ENCODE data around the gene SP5. TPM values are rescaled to one million over a fixed set of nuclear protein-coding genes. Genes with fewer than 3 reads are reported as not detected.
"Not testable (repeated sequence)": the region's sequence is repeated elsewhere in the genome, so short reads cannot be mapped to it uniquely, and the experiment has no call there.

SP5 gene
- total and polyA plus RNA-seq, 5 donors, result 0.94 TPM; not detected in 4

GRCh38 chr2:170740660-170741059 is 25.5 kb downstream of the SP5 start:
- H3K27me3 ChIP-seq (ENCODE audit: control insufficient read depth, insufficient read depth), result no peaks in the 10 kb centered on the region
- no peaks in the 10 kb centered on the region for H3K9me3 ChIP-seq (ENCODE audit: control insufficient read depth, low read length)
- DNase-seq, result no peak
- 69% methylated on average over 4 of the region's 4 CpGs for WGBS
- no peak overlapping the region for H3K4me3 ChIP-seq (ENCODE audit: low read length)
- no peak overlapping the region for H3K27ac ChIP-seq (ENCODE audit: low read length)
- no peak for ATAC-seq
- intact Hi-C loops (cut with DNase I), result no loop called here
- no peaks in the 10 kb centered on the region for H3K4me1 ChIP-seq (ENCODE audit: control insufficient read depth, insufficient read depth, low read length)

GRCh38 chr2:170742000-170742399 is 26.9 kb downstream of the SP5 start:
- Histone ChIP-seq H3K4me1 (ENCODE audit: control insufficient read depth, insufficient read depth, low read length) (no peaks in the 10 kb centered on the region), H3K27ac (ENCODE audit: low read length) (no peak overlapping the region), H3K9me3 (ENCODE audit: control insufficient read depth, low read length) (no peaks in the 10 kb centered on the region), H3K4me3 (ENCODE audit: low read length) (no peak overlapping the region), H3K27me3 (ENCODE audit: control insufficient read depth, insufficient read depth) (no peaks in the 10 kb centered on the region)
- no peak for ATAC-seq
- DNase-seq, result no peak
- intact Hi-C loops (cut with DNase I), result no loop called here
- 81% methylated on average over 3 of the region's 3 CpGs for WGBS

DNA sequence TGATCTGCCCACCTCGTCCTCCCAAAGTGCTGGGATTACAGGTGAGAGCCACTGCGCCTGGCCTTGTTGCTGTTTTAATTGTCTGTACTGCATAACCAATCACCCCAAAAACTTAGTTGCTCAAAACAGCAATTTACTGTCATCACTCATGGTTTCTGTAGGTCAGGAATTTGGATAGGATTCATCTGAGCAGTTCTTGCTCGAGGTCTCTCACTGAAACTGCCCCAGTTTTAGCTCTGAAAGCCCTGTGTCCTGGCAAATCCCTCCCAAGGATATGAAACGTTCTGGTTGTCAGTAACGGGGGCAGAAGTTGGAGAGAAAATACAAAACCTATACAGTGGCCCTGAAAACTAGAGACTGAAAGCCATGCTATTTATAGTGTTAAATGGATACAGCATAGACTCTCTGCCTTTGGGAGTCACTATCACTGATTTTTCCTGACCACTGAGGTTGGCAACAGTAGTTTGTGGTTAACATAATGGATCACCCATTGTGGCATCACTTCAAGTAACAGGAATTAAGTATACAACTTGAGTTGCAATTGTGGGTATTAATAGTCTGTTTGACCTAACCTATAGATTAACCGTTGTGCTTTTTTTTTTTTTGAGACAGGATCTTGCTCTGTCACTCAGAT is 27.9 kb downstream of the SP5 start:
- intact Hi-C loops (cut with DNase I), result no loop called here
- no peak for ATAC-seq
- H3K4me3 ChIP-seq (ENCODE audit: low read length), result no peak overlapping the region

GRCh38 chr2:170743530-170744239 is 28.5 kb downstream of the SP5 start:
- no peak overlapping the region for H3K4me3 ChIP-seq (ENCODE audit: low read length)
- 67% methylated on average over 8 of the region's 8 CpGs for WGBS
- H3K4me1 ChIP-seq (ENCODE audit: control insufficient read depth, insufficient read depth, low read length), result no peaks in the 10 kb centered on the region
- intact Hi-C loops (cut with DNase I), result no loop called here
- no peak overlapping the region for H3K27ac ChIP-seq (ENCODE audit: low read length)
- H3K27me3 ChIP-seq (ENCODE audit: control insufficient read depth, insufficient read depth), result no peaks in the 10 kb centered on the region
- DNase-seq, result no peak
- no peak for ATAC-seq
- no peaks in the 10 kb centered on the region for H3K9me3 ChIP-seq (ENCODE audit: control insufficient read depth, low read length)

More for the DNA sequence above, 27.9 kb downstream of the SP5 start:
- Histone ChIP-seq H3K27me3 (ENCODE audit: control insufficient read depth, insufficient read depth) (no peaks in the 10 kb centered on the region), H3K27ac (ENCODE audit: low read length) (no peak overlapping the region), H3K9me3 (ENCODE audit: control insufficient read depth, low read length) (no peaks in the 10 kb centered on the region), H3K4me1 (ENCODE audit: control insufficient read depth, insufficient read depth, low read length) (no peaks in the 10 kb centered on the region)
- no peak for DNase-seq
- WGBS, result 64% methylated on average over 6 of the region's 6 CpGs

DNA sequence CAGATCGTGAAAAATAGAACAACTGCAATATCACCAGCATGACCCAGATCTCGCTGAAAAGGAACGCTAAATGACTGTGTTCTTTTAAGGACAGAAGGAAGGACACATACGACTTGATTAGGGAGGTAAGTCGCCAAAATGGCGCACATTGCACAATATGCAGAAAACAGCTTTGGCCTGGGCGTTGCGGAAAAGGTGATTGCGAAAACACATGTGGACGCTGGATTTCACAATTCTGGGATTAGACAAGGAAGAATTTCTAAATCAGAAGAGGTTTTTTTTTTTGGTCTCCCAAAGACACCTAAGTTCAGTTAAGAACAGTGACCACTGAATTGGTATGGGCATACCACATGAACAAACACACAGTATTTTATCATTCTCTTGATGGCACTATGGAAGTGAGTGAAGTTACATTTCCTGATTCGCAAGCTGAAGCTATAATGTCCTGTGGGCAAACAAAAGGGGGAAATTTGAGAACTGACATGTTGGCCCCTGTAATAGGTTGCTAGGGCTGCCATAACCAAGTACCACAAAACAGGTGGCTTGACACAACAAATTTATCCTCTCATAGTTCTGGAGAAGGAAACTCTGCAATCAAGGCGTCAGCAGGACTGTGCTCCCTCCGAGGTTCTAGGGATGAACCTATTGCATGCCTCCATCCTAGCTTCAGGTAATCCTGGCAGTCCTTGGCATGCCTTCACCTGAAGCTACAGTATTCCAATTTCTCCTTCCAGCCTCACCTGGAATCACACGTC is 29.3 kb downstream of the SP5 start:
- no peaks in the 10 kb centered on the region for H3K4me1 ChIP-seq (ENCODE audit: control insufficient read depth, insufficient read depth, low read length)
- no peaks in the 10 kb centered on the region for H3K27me3 ChIP-seq (ENCODE audit: control insufficient read depth, insufficient read depth)
- no peak overlapping the region for H3K27ac ChIP-seq (ENCODE audit: low read length)
- DNase-seq (no peak), ATAC-seq (no peak)
- intact Hi-C loops (cut with DNase I), result no loop called here
- WGBS, result 89% methylated on average over 14 of the region's 14 CpGs
- no peaks in the 10 kb centered on the region for H3K9me3 ChIP-seq (ENCODE audit: control insufficient read depth, low read length)
- H3K4me3 ChIP-seq (ENCODE audit: low read length), result no peak overlapping the region

DNA sequence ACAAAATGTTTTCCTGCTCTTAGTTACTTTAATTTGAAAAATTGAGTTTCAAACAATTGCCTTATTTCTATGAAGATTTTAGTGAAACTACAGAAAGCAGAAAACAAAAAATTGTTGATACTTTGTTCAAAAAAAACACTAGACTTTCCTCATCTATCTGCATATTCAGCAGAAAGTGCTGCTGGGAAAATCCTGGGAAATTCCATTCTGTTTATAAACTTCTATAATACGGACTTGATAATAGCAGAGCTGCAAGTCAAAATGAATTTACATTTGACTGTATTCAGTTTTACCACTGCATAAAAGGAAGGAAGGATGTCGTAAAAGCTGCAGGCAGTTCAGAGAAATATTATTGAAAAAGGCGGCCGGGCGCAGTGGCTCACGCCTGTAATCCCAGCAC is 30.2 kb downstream of the SP5 start:
- H3K27ac ChIP-seq (ENCODE audit: low read length), result no peak overlapping the region
- no peak overlapping the region for H3K4me3 ChIP-seq (ENCODE audit: low read length)
- intact Hi-C loops (cut with DNase I), result no loop called here
- H3K9me3 ChIP-seq (ENCODE audit: control insufficient read depth, low read length), result no peaks in the 10 kb centered on the region
- 54% methylated on average over 6 of the region's 6 CpGs for WGBS
- H3K27me3 ChIP-seq (ENCODE audit: control insufficient read depth, insufficient read depth), result no peaks in the 10 kb centered on the region
- ATAC-seq, result no peak
- no peaks in the 10 kb centered on the region for H3K4me1 ChIP-seq (ENCODE audit: control insufficient read depth, insufficient read depth, low read length)
- DNase-seq, result no peak

DNA sequence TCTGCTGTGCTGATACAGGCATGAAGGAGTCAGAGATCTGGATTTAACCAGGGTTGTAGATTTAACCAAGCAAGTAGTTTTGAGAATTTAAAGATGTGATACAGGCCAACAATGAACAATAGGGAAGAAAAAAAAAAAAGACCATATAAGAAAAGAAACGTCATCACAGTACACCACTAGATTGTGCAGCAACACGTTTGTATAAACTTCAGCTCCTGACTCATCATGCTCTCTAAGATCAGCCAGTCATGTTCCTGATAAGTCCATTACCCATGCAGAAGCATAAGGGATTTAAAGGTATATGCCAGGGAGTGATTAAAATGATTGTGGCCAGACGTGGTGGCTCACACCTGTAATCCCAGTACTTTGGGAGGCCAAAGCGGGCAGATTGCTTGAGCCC is 32.8 kb downstream of the SP5 start:
- intact Hi-C loops (cut with DNase I), result no loop called here
- WGBS, result 51% methylated on average over 4 of the region's 4 CpGs

DNA sequence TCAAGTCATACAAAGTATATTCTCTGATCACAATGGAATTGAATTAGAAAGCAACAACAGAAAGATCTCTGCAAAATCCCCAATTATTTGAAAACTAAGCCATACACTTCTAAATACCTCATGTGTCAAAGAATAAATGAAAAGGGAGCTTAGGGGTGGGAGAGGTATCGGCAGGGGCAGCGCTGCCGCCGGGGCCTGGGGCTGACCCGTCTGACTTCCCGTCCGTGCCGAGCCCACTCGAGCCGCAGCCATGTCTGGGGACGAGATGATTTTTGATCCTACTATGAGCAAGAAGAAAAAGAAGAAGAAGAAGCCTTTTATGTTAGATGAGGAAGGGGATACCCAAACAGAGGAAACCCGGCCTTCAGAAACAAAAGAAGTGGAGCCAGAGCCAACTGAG is 36.4 kb downstream of the SP5 start:
- H3K27ac ChIP-seq (ENCODE audit: low read length); H3K4me1 ChIP-seq (ENCODE audit: control insufficient read depth, insufficient read depth, low read length); H3K27me3 ChIP-seq (ENCODE audit: control insufficient read depth, insufficient read depth); H3K4me3 ChIP-seq (ENCODE audit: low read length); intact Hi-C loops (cut with DNase I); ATAC-seq; DNase-seq; H3K9me3 ChIP-seq (ENCODE audit: control insufficient read depth, low read length): not testable (repeated sequence)
- WGBS, result 93% methylated on average over 12 of the region's 12 CpGs

More for the DNA sequence above, 32.8 kb downstream of the SP5 start:
- H3K27ac ChIP-seq (ENCODE audit: low read length), result no peak overlapping the region
- DNase-seq (no peak), ATAC-seq (no peak)
- no peaks in the 10 kb centered on the region for H3K27me3 ChIP-seq (ENCODE audit: control insufficient read depth, insufficient read depth)
- no peaks in the 10 kb centered on the region for H3K9me3 ChIP-seq (ENCODE audit: control insufficient read depth, low read length)
- no peak overlapping the region for H3K4me3 ChIP-seq (ENCODE audit: low read length)
- no peaks in the 10 kb centered on the region for H3K4me1 ChIP-seq (ENCODE audit: control insufficient read depth, insufficient read depth, low read length)

DNA sequence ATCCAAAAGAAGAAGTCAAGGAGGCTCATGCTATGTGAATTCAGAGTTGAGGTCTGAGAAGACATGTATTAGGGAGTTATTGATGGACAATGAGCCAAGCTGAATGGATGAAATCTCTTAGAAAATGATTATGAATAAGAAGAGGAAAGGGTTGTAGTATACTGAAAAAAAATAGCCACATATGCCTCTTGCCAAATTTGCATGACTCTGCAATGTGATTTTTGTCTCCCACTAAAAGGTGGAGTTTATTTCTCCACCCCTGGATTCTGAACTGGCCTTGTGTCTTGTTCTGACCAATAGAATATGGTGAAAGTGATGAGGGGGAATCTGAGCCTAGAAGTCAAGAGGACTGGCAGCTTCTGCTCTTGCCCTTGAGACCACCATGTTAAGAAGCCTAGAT is 46.4 kb downstream of the SP5 start:
- DNase-seq (no peak), ATAC-seq (no peak)
- no peak overlapping the region for H3K4me3 ChIP-seq (ENCODE audit: low read length)
- no peaks in the 10 kb centered on the region for H3K9me3 ChIP-seq (ENCODE audit: control insufficient read depth, low read length)
- H3K27ac ChIP-seq (ENCODE audit: low read length), result no peak overlapping the region
- H3K27me3 ChIP-seq (ENCODE audit: control insufficient read depth, insufficient read depth), result no peaks in the 10 kb centered on the region
- H3K4me1 ChIP-seq (ENCODE audit: control insufficient read depth, insufficient read depth, low read length), result no peaks in the 10 kb centered on the region
- intact Hi-C loops (cut with DNase I), result no loop called here

DNA sequence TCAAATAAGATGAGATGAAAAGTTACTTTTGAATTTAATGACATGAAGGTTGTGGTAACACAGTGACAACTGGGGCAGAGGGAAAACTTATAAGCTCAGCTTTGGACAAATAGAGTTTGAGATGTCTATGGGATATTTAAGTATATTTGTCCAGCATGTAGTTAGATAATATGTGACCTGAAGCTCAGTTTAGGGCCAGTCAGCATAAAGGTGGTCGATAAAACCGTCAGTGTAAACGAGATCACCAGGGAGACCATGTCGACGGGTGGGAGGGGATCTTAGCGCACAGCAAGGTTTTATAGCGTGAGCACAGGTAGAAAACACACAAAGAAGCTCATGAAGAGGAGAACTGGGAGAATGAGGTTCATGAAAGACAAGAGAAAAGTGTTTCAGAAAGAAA is 47.6 kb downstream of the SP5 start:
- no peak overlapping the region for H3K4me3 ChIP-seq (ENCODE audit: low read length)
- H3K27ac ChIP-seq (ENCODE audit: low read length), result no peak overlapping the region
- no peaks in the 10 kb centered on the region for H3K4me1 ChIP-seq (ENCODE audit: control insufficient read depth, insufficient read depth, low read length)
- DNase-seq, result no peak
- no peaks in the 10 kb centered on the region for H3K9me3 ChIP-seq (ENCODE audit: control insufficient read depth, low read length)
- 73% methylated on average over 7 of the region's 7 CpGs for WGBS
- intact Hi-C loops (cut with DNase I), result no loop called here
- no peak for ATAC-seq
- H3K27me3 ChIP-seq (ENCODE audit: control insufficient read depth, insufficient read depth), result no peaks in the 10 kb centered on the region

GRCh38 chr2:170763232-170763631 is 48.1 kb downstream of the SP5 start:
- no peaks in the 10 kb centered on the region for H3K27me3 ChIP-seq (ENCODE audit: control insufficient read depth, insufficient read depth)
- H3K27ac ChIP-seq (ENCODE audit: low read length), result no peak overlapping the region
- intact Hi-C loops (cut with DNase I), result no loop called here
- no peaks in the 10 kb centered on the region for H3K9me3 ChIP-seq (ENCODE audit: control insufficient read depth, low read length)
- ATAC-seq, result no peak
- no peak for DNase-seq
- WGBS, result 89% methylated on average over 4 of the region's 4 CpGs
- H3K4me1 ChIP-seq (ENCODE audit: control insufficient read depth, insufficient read depth, low read length), result no peaks in the 10 kb centered on the region
- no peak overlapping the region for H3K4me3 ChIP-seq (ENCODE audit: low read length)
